SK-N-SH (cell line): Measurements from ENCODE around the gene AFG3L2.

ENCODE experiments used
- CHD2 ChIP-seq: fragments of 150-350 bp; IDR thresholded peaks from 2 replicates; pipeline ENCODE4 v1.6.1; 2018; ENCODE audit warnings: low read length; ENCODE audit not compliant: partially characterized antibody
- JUND ChIP-seq: IDR thresholded peaks from 2 replicates; pipeline ENCODE4 v1.4.0; 2012
- PBX3 ChIP-seq: IDR thresholded peaks from 2 replicates; pipeline ENCODE4; 2012
- POLR2AphosphoS5 ChIP-seq: IDR thresholded peaks from 2 replicates; pipeline ENCODE4 v1.6.1; 2012; ENCODE audit warnings: low read depth, low read length
- RAD21 ChIP-seq: IDR thresholded peaks from 2 replicates; pipeline ENCODE4 v1.6.1; 2012; ENCODE audit warnings: mild to moderate bottlenecking, low read length
- SIN3A ChIP-seq: IDR thresholded peaks from 2 replicates; pipeline ENCODE4 v1.6.1; 2012; ENCODE audit warnings: low read depth, mild to moderate bottlenecking, low read length, moderate library complexity, borderline replicate concordance
- USF1 ChIP-seq: IDR thresholded peaks from 2 replicates; pipeline ENCODE4 v1.4.0; 2012; ENCODE audit warnings: low read depth, borderline replicate concordance
- TF ChIP-seq, protein P1 (sequence below): fragments of 150-350 bp; IDR thresholded peaks from 2 replicates; pipeline ENCODE4 v1.6.1; 2016; ENCODE audit warnings: mild to moderate bottlenecking, low read depth, low read length
- TF ChIP-seq, protein P2 (sequence below): fragments of 200-600 bp; sonication (generic); IDR thresholded peaks from 2 replicates; pipeline ENCODE4 v1.6.1; 2017; ENCODE audit warnings: antibody characterized with exemption, mild to moderate bottlenecking, moderate library complexity
- TF ChIP-seq, protein P3 (sequence below): IDR thresholded peaks from 2 replicates; pipeline ENCODE4 v1.6.1; 2012; ENCODE audit warnings: mild to moderate bottlenecking, low read depth, low read length, moderate library complexity

DNA sequence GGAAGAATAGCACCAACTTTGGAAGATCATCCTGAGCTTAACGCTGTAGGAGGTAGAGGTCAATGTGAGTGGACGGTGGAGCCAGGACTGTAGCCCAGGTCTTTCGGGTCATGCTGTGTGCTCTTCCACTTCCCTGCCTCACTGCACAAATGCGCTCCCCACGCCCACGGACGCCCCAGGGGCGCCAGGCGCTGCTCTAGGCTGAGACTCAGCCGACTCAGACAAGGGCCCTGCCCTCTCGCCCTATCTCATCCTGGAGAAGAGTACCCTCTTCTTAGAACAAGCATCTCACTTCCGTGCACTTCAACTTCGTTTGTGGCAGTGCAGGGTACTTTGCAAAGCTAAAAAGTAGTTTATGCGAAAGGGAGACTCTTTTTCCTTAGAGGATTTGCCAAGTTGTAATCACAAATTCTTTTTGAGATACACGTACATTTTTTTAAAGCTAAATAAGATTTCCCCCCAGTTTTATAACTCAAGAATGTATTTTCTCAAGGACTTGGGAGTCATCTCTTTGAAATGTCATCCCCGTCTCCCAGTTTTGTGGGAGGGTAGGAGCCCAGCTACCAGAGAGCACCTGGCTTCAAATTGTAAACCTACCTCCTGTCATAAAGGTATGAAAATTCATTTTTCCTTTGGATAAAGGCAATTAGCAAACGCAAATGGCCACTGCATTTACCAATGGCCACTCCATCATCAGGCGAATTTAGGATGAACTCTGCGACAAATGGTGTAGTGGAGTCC lies 29.5 kb upstream of the AFG3L2 start:
- TF ChIP-seq, protein P1, sequence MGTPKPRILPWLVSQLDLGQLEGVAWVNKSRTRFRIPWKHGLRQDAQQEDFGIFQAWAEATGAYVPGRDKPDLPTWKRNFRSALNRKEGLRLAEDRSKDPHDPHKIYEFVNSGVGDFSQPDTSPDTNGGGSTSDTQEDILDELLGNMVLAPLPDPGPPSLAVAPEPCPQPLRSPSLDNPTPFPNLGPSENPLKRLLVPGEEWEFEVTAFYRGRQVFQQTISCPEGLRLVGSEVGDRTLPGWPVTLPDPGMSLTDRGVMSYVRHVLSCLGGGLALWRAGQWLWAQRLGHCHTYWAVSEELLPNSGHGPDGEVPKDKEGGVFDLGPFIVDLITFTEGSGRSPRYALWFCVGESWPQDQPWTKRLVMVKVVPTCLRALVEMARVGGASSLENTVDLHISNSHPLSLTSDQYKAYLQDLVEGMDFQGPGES: no peak
- TF ChIP-seq, protein P2, sequence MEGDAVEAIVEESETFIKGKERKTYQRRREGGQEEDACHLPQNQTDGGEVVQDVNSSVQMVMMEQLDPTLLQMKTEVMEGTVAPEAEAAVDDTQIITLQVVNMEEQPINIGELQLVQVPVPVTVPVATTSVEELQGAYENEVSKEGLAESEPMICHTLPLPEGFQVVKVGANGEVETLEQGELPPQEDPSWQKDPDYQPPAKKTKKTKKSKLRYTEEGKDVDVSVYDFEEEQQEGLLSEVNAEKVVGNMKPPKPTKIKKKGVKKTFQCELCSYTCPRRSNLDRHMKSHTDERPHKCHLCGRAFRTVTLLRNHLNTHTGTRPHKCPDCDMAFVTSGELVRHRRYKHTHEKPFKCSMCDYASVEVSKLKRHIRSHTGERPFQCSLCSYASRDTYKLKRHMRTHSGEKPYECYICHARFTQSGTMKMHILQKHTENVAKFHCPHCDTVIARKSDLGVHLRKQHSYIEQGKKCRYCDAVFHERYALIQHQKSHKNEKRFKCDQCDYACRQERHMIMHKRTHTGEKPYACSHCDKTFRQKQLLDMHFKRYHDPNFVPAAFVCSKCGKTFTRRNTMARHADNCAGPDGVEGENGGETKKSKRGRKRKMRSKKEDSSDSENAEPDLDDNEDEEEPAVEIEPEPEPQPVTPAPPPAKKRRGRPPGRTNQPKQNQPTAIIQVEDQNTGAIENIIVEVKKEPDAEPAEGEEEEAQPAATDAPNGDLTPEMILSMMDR: no peak
- TF ChIP-seq PBX3: no peak
- TF ChIP-seq, protein P3, sequence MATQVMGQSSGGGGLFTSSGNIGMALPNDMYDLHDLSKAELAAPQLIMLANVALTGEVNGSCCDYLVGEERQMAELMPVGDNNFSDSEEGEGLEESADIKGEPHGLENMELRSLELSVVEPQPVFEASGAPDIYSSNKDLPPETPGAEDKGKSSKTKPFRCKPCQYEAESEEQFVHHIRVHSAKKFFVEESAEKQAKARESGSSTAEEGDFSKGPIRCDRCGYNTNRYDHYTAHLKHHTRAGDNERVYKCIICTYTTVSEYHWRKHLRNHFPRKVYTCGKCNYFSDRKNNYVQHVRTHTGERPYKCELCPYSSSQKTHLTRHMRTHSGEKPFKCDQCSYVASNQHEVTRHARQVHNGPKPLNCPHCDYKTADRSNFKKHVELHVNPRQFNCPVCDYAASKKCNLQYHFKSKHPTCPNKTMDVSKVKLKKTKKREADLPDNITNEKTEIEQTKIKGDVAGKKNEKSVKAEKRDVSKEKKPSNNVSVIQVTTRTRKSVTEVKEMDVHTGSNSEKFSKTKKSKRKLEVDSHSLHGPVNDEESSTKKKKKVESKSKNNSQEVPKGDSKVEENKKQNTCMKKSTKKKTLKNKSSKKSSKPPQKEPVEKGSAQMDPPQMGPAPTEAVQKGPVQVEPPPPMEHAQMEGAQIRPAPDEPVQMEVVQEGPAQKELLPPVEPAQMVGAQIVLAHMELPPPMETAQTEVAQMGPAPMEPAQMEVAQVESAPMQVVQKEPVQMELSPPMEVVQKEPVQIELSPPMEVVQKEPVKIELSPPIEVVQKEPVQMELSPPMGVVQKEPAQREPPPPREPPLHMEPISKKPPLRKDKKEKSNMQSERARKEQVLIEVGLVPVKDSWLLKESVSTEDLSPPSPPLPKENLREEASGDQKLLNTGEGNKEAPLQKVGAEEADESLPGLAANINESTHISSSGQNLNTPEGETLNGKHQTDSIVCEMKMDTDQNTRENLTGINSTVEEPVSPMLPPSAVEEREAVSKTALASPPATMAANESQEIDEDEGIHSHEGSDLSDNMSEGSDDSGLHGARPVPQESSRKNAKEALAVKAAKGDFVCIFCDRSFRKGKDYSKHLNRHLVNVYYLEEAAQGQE: no peak
- no peak for TF ChIP-seq SIN3A
- TF ChIP-seq JUND: no peak
- TF ChIP-seq CHD2: no peak
- TF ChIP-seq USF1: no peak
- TF ChIP-seq POLR2AphosphoS5: no peak
- TF ChIP-seq RAD21: no peak
